ENCODE data around the gene SLC16A9.

The SLC16A9 gene

GRCh38 chr10:59607970-59608369, 101.7 kb downstream of the SLC16A9 start:
- H3K4me1 ChIP-seq (ENCODE audit: insufficient read depth, low read length, severe bottlenecking) = no peaks in the 10 kb centered on the region
- H3K4me2 ChIP-seq (ENCODE audit: low read length) = no peak overlapping the region
- H3K4me3 ChIP-seq (ENCODE audit: low read depth, low read length, poor library complexity, severe bottlenecking) = no peak overlapping the region
- no peak overlapping the region for H2AFZ ChIP-seq (ENCODE audit: low read length)
- H3K27ac ChIP-seq (ENCODE audit: low read depth, low read length, poor library complexity, severe bottlenecking) = no peak overlapping the region
- H3K9ac ChIP-seq (ENCODE audit: low read length) = no peak overlapping the region
- no peak for TF ChIP-seq EZH2 (IDR thresholded peaks at IDR 0.05; ENCODE audit: borderline replicate concordance, low read length)
- no peak for TF ChIP-seq CTCF (IDR thresholded peaks at IDR 0.05; ENCODE audit: low read length)
- no peaks in the 10 kb centered on the region for H3K27me3 ChIP-seq (ENCODE audit: insufficient read depth, low read length)
- no peaks in the 10 kb centered on the region for H3K36me3 ChIP-seq (ENCODE audit: insufficient read depth, low read length)
- no peaks in the 10 kb centered on the region for H4K20me1 ChIP-seq (ENCODE audit: insufficient read depth, low read length)
- no peaks in the 10 kb centered on the region for H3K79me2 ChIP-seq (ENCODE audit: insufficient read depth, low read length)
- H3F3A ChIP-seq (ENCODE audit: insufficient read depth, low read length) = no peaks in the 10 kb centered on the region
- H3K9me3 ChIP-seq (ENCODE audit: low read length) = no peaks in the 10 kb centered on the region
- no peaks in the 10 kb centered on the region for H3K9me2 ChIP-seq (ENCODE audit: low read depth, low read length)

GRCh38 chr10:59606551-59606961, 103.1 kb downstream of the SLC16A9 start:
- Histone ChIP-seq H3F3A (ENCODE audit: insufficient read depth, low read length) (no peaks in the 10 kb centered on the region), H3K9me2 (ENCODE audit: low read depth, low read length) (no peaks in the 10 kb centered on the region), H3K79me2 (ENCODE audit: insufficient read depth, low read length) (no peaks in the 10 kb centered on the region), H4K20me1 (ENCODE audit: insufficient read depth, low read length) (no peaks in the 10 kb centered on the region), H2AFZ (ENCODE audit: low read length) (no peak overlapping the region), H3K4me1 (ENCODE audit: insufficient read depth, low read length, severe bottlenecking) (no peaks in the 10 kb centered on the region), H3K4me2 (ENCODE audit: low read length) (no peak overlapping the region), H3K9me3 (ENCODE audit: low read length) (no peaks in the 10 kb centered on the region), H3K4me3 (ENCODE audit: low read depth, low read length, poor library complexity, severe bottlenecking) (no peak overlapping the region), H3K36me3 (ENCODE audit: insufficient read depth, low read length) (no peaks in the 10 kb centered on the region), H3K27me3 (ENCODE audit: insufficient read depth, low read length) (no peaks in the 10 kb centered on the region), H3K27ac (ENCODE audit: low read depth, low read length, poor library complexity, severe bottlenecking) (no peak overlapping the region), H3K9ac (ENCODE audit: low read length) (no peak overlapping the region)
- TF ChIP-seq CTCF (IDR thresholded peaks at IDR 0.05; ENCODE audit: low read length) (no peak), EZH2 (IDR thresholded peaks at IDR 0.05; ENCODE audit: borderline replicate concordance, low read length) (no peak)

- Histone ChIP-seq H4K20me1 (ENCODE audit: insufficient read depth, low read length) (no peaks in the 10 kb centered on the region), H3K4me1 (ENCODE audit: insufficient read depth, low read length, severe bottlenecking) (no peaks in the 10 kb centered on the region), H3K4me2 (ENCODE audit: low read length) (no peak overlapping the region), H3K27me3 (ENCODE audit: insufficient read depth, low read length) (no peaks in the 10 kb centered on the region), H3K9ac (ENCODE audit: low read length) (no peak overlapping the region), H3K9me2 (ENCODE audit: low read depth, low read length) (no peaks in the 10 kb centered on the region), H3K27ac (ENCODE audit: low read depth, low read length, poor library complexity, severe bottlenecking) (no peak overlapping the region), H3F3A (ENCODE audit: insufficient read depth, low read length) (no peaks in the 10 kb centered on the region), H3K4me3 (ENCODE audit: low read depth, low read length, poor library complexity, severe bottlenecking) (no peak overlapping the region), H3K9me3 (ENCODE audit: low read length) (no peaks in the 10 kb centered on the region), H2AFZ (ENCODE audit: low read length) (no peak overlapping the region), H3K79me2 (ENCODE audit: insufficient read depth, low read length) (no peaks in the 10 kb centered on the region), H3K36me3 (ENCODE audit: insufficient read depth, low read length) (no peaks in the 10 kb centered on the region)
- TF ChIP-seq EZH2 (IDR thresholded peaks at IDR 0.05; ENCODE audit: borderline replicate concordance, low read length) (no peak), CTCF (IDR thresholded peaks at IDR 0.05; ENCODE audit: low read length) (no peak)
Observed at GRCh38 chr10:59601985-59602384, 107.7 kb downstream of the SLC16A9 start.
